H1 (cell line): ENCODE data around the gene POLR3E.

Experiments
- CBX8 ChIP-seq: fragments of 300-800, 300-1000 bp; sonication (generic); IDR thresholded peaks from 2 replicates; pipeline ENCODE4 v1.7.1; 2016; ENCODE audit warnings: low read depth, low read length, borderline replicate concordance
- EZH2 ChIP-seq: fragments of 200-600 bp; sonication (generic); IDR thresholded peaks from 2 replicates; pipeline ENCODE4 v1.7.1; 2012; ENCODE audit warnings: low read depth, mild to moderate bottlenecking, moderate library complexity, low read length, inconsistent platforms; ENCODE audit not compliant: severe bottlenecking
- POLR2A ChIP-seq, 2 experiments: IDR thresholded peaks; 1 replicate in 1 of 2; 2 replicates in 1 of 2; pipeline ENCODE4 v1.6.1; 2011; ENCODE audit warnings: low read depth in 2 of 2, low read length in 2 of 2, mild to moderate bottlenecking in 2 of 2; ENCODE audit errors: control extremely low read depth in 1 of 2
- POLR2AphosphoS5 ChIP-seq: IDR thresholded peaks from 2 replicates; pipeline ENCODE4 v1.6.1; 2011; ENCODE audit warnings: low read depth, low read length
- RBBP5 ChIP-seq: IDR thresholded peaks from 2 replicates; pipeline ENCODE4 v1.7.1; 2012; ENCODE audit warnings: low read depth, mild to moderate bottlenecking, inconsistent platforms, low read length, moderate library complexity, borderline replicate concordance
- RXRA ChIP-seq: IDR thresholded peaks from 2 replicates; pipeline ENCODE4 v1.6.1; 2011; ENCODE audit warnings: low read depth, mild to moderate bottlenecking, low read length, moderate library complexity; ENCODE audit not compliant: insufficient read depth
- SUZ12 ChIP-seq: fragments of 200-600 bp; sonication (generic); IDR thresholded peaks from 2 replicates; pipeline ENCODE4 v1.6.1; 2012; ENCODE audit warnings: mild to moderate bottlenecking, inconsistent platforms, low read length, moderate library complexity, mixed read lengths
- TF ChIP-seq, protein P1 (sequence below), 3 experiments: IDR thresholded peaks; 1 replicate in 2 of 3; 2 replicates in 1 of 3; pipeline versions ENCODE4 v1.5.1 to v1.6.1; 2011; ENCODE audit warnings: low read length in 3 of 3, mild to moderate bottlenecking in 3 of 3, inconsistent platforms in 2 of 3, low read depth in 1 of 3, moderate library complexity in 1 of 3; ENCODE audit not compliant: insufficient read depth in 1 of 3; ENCODE audit errors: control extremely low read depth in 1 of 3

DNA sequence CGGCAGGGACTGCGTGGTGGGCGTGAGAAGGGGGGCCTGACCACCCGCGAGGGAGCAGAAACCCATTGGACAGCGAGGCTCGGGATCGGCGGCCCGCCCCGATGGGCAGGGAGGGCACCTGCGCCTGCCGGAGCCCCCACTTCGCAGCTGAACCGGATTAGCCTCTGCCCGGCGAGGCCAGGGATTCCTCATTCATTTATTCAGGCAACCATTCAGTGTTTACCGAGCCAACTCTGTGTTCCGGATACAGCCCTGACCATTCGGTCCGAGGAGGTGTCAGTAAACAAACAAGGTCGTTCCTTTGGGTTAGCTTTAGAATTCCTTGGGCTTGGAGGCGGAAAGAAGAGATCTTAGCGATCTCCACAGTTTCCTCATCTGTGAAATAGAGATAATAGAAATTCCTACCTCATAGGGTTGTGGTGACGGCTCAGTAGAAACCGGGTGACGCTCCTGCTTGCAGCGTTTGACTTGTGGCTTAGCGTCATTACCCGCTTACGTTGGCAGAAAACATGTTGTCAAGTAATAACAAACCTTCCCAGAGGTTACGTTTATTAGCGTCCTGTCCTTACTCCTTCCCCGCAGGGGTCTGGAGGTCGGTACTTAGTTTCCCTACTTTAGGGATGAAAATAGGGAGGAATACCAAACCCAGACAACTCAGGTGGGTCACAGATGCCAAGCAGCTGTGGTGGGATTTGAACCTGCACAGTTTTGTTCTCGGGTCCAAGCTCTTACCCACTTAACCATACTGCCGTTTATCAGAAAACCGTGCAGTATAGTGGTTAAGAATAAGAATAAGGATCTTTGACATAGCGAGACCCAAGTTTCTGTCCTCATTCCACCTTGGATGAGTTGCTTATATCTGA lies 893 bp downstream of the POLR3E start:
- peak; percentile 57; the same call in 1 of the 2 replicates for TF ChIP-seq POLR2AphosphoS5
- TF ChIP-seq SUZ12, result no peak
- TF ChIP-seq RBBP5, result 0 out of 2 replicates have a peak, but pooled peaks have one; percentile 9
- TF ChIP-seq POLR2A (IDR thresholded peaks at IDR 0.05; ENCODE audit: control extremely low read depth in 1 of 2, low read depth in 2 of 2, low read length in 2 of 2), result peak in 1 of 2 experiments; percentile 45; a peak in 2 of 3 replicates
- TF ChIP-seq, protein P1, sequence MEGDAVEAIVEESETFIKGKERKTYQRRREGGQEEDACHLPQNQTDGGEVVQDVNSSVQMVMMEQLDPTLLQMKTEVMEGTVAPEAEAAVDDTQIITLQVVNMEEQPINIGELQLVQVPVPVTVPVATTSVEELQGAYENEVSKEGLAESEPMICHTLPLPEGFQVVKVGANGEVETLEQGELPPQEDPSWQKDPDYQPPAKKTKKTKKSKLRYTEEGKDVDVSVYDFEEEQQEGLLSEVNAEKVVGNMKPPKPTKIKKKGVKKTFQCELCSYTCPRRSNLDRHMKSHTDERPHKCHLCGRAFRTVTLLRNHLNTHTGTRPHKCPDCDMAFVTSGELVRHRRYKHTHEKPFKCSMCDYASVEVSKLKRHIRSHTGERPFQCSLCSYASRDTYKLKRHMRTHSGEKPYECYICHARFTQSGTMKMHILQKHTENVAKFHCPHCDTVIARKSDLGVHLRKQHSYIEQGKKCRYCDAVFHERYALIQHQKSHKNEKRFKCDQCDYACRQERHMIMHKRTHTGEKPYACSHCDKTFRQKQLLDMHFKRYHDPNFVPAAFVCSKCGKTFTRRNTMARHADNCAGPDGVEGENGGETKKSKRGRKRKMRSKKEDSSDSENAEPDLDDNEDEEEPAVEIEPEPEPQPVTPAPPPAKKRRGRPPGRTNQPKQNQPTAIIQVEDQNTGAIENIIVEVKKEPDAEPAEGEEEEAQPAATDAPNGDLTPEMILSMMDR (IDR thresholded peaks at IDR 0.05; ENCODE audit: control extremely low read depth in 1 of 3, insufficient read depth in 1 of 3, low read depth in 1 of 3, low read length in 3 of 3), result no peak
- TF ChIP-seq CBX8, result no peak
- TF ChIP-seq RXRA, result no peak
- no peak for TF ChIP-seq EZH2
